ENCODE measurements around the gene VIT.

DNA sequence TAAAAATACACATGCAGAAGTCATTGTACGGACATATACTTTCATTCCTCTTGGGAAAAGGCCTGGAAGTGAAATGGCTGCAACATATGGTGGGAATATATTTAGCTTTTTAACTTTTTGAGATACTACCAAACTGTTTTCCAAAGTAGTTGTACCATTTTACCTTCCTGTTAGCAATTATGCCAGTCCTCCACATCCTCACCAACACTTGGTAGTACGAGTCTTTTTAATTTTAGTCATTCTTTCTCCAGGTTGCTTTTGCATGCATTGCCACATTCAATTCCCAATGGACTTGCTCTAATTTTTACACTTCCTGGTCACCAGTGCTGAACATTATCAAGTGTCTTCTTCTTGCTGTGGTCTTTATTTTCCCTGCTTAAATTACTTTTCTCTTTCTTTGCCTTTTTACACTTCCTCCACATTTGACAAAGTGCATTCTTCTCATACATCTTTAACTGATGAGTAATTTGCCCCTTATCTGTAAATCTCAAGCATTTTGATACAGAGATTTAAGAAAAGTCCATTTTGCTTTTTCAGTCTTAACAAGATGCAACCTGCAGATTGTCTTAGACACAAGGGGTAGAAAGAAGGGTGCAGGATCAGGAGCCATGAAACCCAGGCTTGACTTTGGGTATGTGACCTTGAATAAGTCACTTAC, 14.5 kb downstream of the VIT start:
- no peak for TF ChIP-seq CTCF (conservative IDR thresholded peaks at IDR 0.05 in 1 of 2, IDR thresholded peaks at IDR 0.05 in 1 of 2; ENCODE audit: low read depth in 1 of 2, low read length in 2 of 2)
- no peak for TF ChIP-seq EZH2 (IDR thresholded peaks at IDR 0.05; ENCODE audit: low read length, missing control alignments)
